ENCODE measurements around the gene CFAP61.

CFAP61 gene

DNA sequence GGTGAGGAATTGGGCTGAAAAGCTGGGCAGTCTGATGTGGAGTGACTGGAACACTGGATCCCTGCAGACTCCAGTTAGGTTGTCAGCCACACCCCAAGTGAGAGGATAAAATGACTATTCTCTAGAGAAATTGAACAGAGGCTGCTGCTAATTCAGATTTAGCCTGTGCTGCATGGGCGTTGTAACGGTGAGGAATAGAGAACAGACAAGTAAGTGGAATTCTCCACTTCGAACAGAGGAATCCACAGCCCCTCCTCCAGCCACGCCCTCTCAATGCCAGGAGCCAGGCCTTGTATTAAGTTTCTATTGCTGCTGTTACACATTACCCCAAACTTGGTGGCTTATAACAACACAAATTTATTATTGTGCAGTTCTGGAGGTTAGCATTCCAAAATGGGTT, 109.3 kb downstream of the CFAP61 start:
- H3K4me3 ChIP-seq (replicated peaks; ENCODE audit: low read depth, low read length), result no peak overlapping the region
- no peak for DNase-seq (ENCODE audit: low read depth)
- TF ChIP-seq CTCF (IDR thresholded peaks at IDR 0.05; ENCODE audit: low read length, missing control alignments), result no peak

GRCh38 chr20:20167698-20168097, 115.4 kb downstream of the CFAP61 start:
- DNase-seq (ENCODE audit: low read depth), result no peak
- H3K4me3 ChIP-seq (replicated peaks; ENCODE audit: low read depth, low read length), result no peak overlapping the region
- no peak for TF ChIP-seq CTCF (IDR thresholded peaks at IDR 0.05; ENCODE audit: low read length, missing control alignments)

DNA sequence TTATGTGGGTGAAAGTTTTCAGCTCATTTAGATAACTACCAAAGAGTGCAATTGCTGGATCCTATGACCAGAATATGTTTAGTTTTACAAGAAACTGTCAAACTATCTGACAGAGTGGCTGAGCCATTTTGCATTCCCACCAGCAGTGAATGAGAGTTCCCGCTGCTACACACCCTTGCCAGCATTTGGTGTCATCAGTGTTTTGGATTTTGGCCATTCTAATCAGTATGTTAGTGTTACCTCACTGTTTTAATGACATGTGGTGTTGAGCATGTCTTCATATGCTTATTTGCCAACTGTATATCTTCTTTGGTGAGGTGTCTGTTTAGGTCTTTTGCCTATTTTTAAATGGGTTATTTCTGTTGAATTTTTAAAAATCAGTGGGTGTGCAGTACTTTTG, 120.9 kb downstream of the CFAP61 start:
- DNase-seq (ENCODE audit: low read depth), result no peak
- no peak overlapping the region for H3K4me3 ChIP-seq (replicated peaks; ENCODE audit: low read depth, low read length)
- no peak for TF ChIP-seq CTCF (IDR thresholded peaks at IDR 0.05; ENCODE audit: low read length, missing control alignments)

DNA sequence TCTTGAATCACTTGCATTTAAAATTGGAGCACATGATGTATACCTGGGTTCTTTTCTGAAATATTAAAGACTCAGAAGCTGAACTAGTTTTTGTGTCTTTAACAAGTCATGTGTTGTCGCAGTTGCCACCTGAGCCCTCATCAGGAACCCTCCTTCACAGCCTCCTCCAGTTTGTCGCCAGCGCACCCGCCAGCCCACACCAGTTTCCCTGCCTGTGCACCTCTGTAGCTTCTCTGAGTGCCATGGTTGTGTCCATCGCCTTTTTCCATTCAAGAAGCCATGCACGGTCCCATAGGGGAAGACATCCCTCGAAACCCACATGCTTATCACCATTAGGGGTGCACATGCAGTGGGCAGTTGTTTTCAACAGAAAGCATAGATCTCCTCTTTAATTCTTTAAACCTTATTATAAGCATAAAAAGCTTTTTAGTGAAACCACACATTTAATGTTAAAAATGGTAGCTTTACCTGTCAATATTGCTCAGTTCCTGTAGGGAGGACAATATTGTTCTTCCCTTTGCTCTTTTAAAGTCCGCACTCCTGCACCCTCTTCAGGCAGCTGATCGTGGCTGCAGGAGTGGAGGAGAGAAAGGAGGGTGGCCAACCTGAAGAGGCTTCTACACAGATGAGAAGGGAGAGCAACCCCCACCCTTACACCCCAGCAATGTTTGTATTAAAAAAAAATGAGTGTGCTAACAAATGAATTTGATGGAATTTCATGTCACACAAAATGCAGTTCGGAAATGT, 121.9 kb downstream of the CFAP61 start:
- no peak for DNase-seq (ENCODE audit: low read depth)
- no peak overlapping the region for H3K4me3 ChIP-seq (replicated peaks; ENCODE audit: low read depth, low read length)
- no peak for TF ChIP-seq CTCF (IDR thresholded peaks at IDR 0.05; ENCODE audit: low read length, missing control alignments)

- no peak for TF ChIP-seq CTCF (IDR thresholded peaks at IDR 0.05; ENCODE audit: low read length, missing control alignments)
- no peak overlapping the region for H3K4me3 ChIP-seq (replicated peaks; ENCODE audit: low read depth, low read length)
- no peak for DNase-seq (ENCODE audit: low read depth)
Measured at GRCh38 chr20:20181322-20181721, 129.0 kb downstream of the CFAP61 start.

GRCh38 chr20:20184149-20184548, 131.8 kb downstream of the CFAP61 start:
- peak; percentile 7 for DNase-seq (ENCODE audit: low read depth)
- peak; percentile 41 for TF ChIP-seq CTCF (IDR thresholded peaks at IDR 0.05; ENCODE audit: low read length, missing control alignments)

GRCh38 chr20:20184706-20185105, 132.4 kb downstream of the CFAP61 start:
- DNase-seq (ENCODE audit: low read depth), result no peak
- no peak overlapping the region for H3K4me3 ChIP-seq (replicated peaks; ENCODE audit: low read depth, low read length)
- TF ChIP-seq CTCF (IDR thresholded peaks at IDR 0.05; ENCODE audit: low read length, missing control alignments), result no peak

More at GRCh38 chr20:20184149-20184548, 131.8 kb downstream of the CFAP61 start:
- no peak overlapping the region for H3K4me3 ChIP-seq (replicated peaks; ENCODE audit: low read depth, low read length)

Data from fibroblast of pulmonary artery (primary cell).